Chondrocyte (in vitro differentiated cells): ENCODE measurements around the gene FSTL1. TPM values are rescaled to one million over a fixed set of nuclear protein-coding genes. Genes with fewer than 3 reads are reported as not detected.

Experiments used
- DNase-seq: peaks from one replicate; pipeline ENCODE4 v3.0.0; 2021; ENCODE audit warnings: mixed read lengths, low spot score
- H3K27ac Mint-ChIP-seq: one replicate; pipeline ENCODE4 v1.8.0; 2021; ENCODE audit warnings: mild to moderate bottlenecking, moderate library complexity, mixed read lengths; ENCODE audit not compliant: unreplicated experiment
- H3K27me3 Mint-ChIP-seq: 2 replicates; pipeline ENCODE4 v1.8.0; 2021; ENCODE audit warnings: low read depth, mixed read lengths
- H3K36me3 Mint-ChIP-seq: 2 replicates; pipeline ENCODE4 v1.8.0; 2021; ENCODE audit warnings: low read depth, mixed read lengths
- H3K4me1 Mint-ChIP-seq: 2 replicates; pipeline ENCODE4 v1.8.0; 2021; ENCODE audit warnings: low read depth, mild to moderate bottlenecking, mixed read lengths
- H3K4me3 Mint-ChIP-seq: one replicate; pipeline ENCODE4 v1.8.0; 2021; ENCODE audit warnings: mild to moderate bottlenecking, moderate library complexity, mixed read lengths; ENCODE audit not compliant: unreplicated experiment
- H3K9me3 Mint-ChIP-seq: 2 replicates; pipeline ENCODE4 v1.8.0; 2021; ENCODE audit warnings: low read depth, mixed read lengths
- total RNA-seq: library from RNA; stranded (reverse); gene quantifications from 3 replicates; pipeline ENCODE4 v1.2.1, GENCODE V29; 2021
- TF ChIP-seq, protein P1 (sequence below): fragments of 200-600 bp; sonication (generic); IDR thresholded peaks from 2 replicates; pipeline ENCODE4 v1.5.0; 2021; ENCODE audit warnings: antibody characterized with exemption, mild to moderate bottlenecking, moderate library complexity

FSTL1 gene
- total RNA-seq, 1 donor from 2014 or later, result 3,511 TPM

DNA sequence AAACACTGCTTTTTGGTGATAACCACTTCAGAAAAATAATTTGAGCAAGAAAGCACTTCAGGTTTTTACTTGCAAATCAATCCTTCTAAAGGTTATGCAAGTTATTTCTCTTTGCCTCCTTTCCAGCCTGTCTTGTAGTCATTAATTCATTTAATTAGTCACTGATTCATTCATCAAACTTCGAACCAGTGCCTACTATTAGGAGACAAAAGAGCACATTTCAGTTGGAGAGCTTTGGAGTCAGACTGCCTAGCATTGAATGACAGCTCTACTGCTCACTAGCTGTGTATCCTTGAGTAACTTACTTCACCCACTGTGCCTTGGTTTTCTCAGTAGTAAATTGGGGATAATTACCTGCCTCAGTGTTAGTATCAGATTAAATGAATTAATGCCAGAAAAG, 86.7 kb downstream of the FSTL1 start:
- no peak overlapping the region for H3K27ac Mint-ChIP-seq
- H3K27me3 Mint-ChIP-seq, result peaks cover 8% of the 10 kb centered on the region
- no peak overlapping the region for H3K4me3 Mint-ChIP-seq
- H3K9me3 Mint-ChIP-seq, result no peaks in the 10 kb centered on the region
- TF ChIP-seq, protein P1, sequence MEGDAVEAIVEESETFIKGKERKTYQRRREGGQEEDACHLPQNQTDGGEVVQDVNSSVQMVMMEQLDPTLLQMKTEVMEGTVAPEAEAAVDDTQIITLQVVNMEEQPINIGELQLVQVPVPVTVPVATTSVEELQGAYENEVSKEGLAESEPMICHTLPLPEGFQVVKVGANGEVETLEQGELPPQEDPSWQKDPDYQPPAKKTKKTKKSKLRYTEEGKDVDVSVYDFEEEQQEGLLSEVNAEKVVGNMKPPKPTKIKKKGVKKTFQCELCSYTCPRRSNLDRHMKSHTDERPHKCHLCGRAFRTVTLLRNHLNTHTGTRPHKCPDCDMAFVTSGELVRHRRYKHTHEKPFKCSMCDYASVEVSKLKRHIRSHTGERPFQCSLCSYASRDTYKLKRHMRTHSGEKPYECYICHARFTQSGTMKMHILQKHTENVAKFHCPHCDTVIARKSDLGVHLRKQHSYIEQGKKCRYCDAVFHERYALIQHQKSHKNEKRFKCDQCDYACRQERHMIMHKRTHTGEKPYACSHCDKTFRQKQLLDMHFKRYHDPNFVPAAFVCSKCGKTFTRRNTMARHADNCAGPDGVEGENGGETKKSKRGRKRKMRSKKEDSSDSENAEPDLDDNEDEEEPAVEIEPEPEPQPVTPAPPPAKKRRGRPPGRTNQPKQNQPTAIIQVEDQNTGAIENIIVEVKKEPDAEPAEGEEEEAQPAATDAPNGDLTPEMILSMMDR, result no peak
- peaks cover 8% of the 10 kb centered on the region for H3K4me1 Mint-ChIP-seq
- no peak for DNase-seq
- no peaks in the 10 kb centered on the region for H3K36me3 Mint-ChIP-seq

DNA sequence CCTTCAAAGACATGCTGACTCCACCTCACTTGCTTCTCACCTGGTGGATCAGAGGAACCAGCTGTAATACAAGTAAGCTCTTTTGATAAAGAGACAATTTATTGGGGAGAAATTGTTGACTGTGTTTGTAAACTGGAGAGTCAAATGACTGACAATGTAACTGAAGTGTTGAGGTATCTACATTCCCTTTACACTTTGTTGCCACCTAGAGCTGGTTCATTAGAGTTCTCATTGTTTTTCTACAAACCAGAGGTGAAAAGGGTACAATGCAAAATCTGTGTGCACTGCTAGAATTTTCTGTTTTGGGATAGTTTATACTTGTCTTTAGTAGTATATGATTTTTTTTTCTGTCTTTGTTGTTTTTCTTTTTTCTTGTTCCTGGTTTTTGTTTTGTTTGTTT, 93.0 kb downstream of the FSTL1 start:
- no peak overlapping the region for H3K4me3 Mint-ChIP-seq
- peaks cover 6% of the 10 kb centered on the region for H3K27me3 Mint-ChIP-seq
- no peaks in the 10 kb centered on the region for H3K9me3 Mint-ChIP-seq
- no peak overlapping the region for H3K27ac Mint-ChIP-seq
- no peak for DNase-seq
- TF ChIP-seq, protein P1, result no peak
- no peaks in the 10 kb centered on the region for H3K4me1 Mint-ChIP-seq
- no peaks in the 10 kb centered on the region for H3K36me3 Mint-ChIP-seq

DNA sequence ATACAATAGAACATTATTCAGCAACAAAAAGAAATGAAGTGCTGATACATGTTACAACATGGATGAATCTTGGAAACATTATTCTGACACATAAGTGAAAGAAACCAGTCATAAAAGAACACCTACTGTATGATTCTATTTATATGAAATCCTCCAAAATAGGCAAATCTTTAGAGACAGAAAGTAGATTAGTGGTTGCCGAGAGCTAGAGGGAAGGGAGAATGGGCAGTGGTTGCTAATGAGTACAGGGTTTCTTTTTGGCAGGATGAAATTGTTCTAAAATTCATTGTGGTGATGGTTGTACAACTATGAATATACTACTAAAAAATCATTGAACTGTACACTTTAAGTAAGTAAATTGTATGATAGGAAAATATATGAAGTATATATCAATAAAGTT, 95.3 kb downstream of the FSTL1 start:
- no peak for DNase-seq
- no peaks in the 10 kb centered on the region for H3K36me3 Mint-ChIP-seq
- H3K27ac Mint-ChIP-seq, result no peak overlapping the region
- TF ChIP-seq, protein P1, result no peak
- H3K27me3 Mint-ChIP-seq, result peaks cover 6% of the 10 kb centered on the region
- H3K4me3 Mint-ChIP-seq, result no peak overlapping the region
- H3K9me3 Mint-ChIP-seq, result no peaks in the 10 kb centered on the region
- peaks cover 4% of the 10 kb centered on the region for H3K4me1 Mint-ChIP-seq

DNA sequence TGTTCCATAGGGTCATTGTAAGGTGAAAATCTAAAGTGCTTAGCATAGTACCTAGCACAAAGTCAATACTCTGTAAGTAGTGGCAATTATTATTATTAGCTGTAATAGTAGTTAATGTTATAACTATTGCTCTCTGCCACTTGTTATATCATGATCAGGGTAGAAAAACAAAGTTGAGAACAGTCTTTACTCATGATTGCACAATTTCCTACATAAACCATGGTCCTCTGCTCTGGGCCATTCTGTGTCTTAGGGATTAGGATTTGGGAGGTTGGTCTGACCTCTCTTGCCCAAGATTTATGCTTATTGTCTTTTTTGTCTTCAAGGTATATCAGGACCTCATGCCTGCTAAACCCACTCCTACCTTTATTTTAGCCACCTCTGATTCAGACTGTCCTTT, 97.3 kb downstream of the FSTL1 start:
- peaks cover 6% of the 10 kb centered on the region for H3K27me3 Mint-ChIP-seq
- TF ChIP-seq, protein P1, result no peak
- no peak for DNase-seq
- H3K4me3 Mint-ChIP-seq, result no peak overlapping the region
- H3K27ac Mint-ChIP-seq, result no peak overlapping the region
- no peaks in the 10 kb centered on the region for H3K9me3 Mint-ChIP-seq
- H3K36me3 Mint-ChIP-seq, result no peaks in the 10 kb centered on the region
- peaks cover 15% of the 10 kb centered on the region for H3K4me1 Mint-ChIP-seq

DNA sequence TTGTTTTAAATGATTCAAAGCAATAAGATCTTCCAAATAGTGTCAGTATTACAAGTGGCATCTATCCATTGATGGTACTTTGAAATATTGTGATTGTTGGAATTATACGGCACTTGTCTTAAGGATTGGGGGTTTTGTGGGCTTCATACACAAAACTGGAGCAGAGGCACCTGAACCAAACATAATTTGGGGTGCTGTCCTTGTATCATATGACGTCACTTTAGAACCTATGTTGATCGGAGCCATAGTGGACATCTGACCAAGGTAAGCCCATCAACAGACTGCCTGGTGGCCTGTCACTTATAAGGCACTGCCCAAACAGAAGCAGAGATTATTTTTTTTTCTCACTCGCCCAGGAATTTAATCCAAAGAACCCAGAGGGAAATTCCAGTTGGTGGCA, 98.8 kb downstream of the FSTL1 start:
- no peaks in the 10 kb centered on the region for H3K9me3 Mint-ChIP-seq
- peaks cover 25% of the 10 kb centered on the region for H3K4me1 Mint-ChIP-seq
- TF ChIP-seq, protein P1, result no peak

More for the DNA sequence above, 98.8 kb downstream of the FSTL1 start:
- DNase-seq, result no peak
- Mint-ChIP-seq H3K27ac (no peak overlapping the region), H3K36me3 (no peaks in the 10 kb centered on the region), H3K27me3 (peaks cover 4% of the 10 kb centered on the region), H3K4me3 (no peak overlapping the region)
